NCI-H1694 (cell line): ENCODE results near the gene HS6ST1.
"Not testable (repeated sequence)": the region's sequence is repeated elsewhere in the genome, so short reads cannot be mapped to it uniquely, and the experiment has no call there.

Experiments
- DNase-seq: peaks from one replicate; lab custom pipeline; 2025; lab: John Stamatoyannopoulos, UW

HS6ST1 gene

DNA sequence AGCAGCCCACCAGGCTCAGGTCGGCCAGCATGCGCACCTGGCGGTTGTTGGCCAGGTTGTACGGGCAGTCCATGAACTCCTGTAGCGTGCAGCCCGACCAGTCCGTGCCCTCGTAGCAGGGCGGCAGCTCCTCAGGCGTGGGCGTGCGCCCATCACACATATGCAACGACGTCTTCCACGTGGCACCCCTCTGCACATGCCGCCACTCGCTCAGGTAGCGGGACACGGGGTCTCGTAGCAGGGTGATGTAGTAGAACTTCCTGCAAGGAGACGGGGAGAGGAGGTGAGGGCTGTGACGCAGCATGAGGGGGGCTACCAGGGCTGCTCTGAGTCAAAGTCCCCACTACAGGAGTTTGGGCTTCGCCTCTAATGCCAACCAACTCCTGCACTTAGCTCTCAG lies 50.1 kb downstream of the HS6ST1 start:
- DNase-seq = not testable (repeated sequence)

DNA sequence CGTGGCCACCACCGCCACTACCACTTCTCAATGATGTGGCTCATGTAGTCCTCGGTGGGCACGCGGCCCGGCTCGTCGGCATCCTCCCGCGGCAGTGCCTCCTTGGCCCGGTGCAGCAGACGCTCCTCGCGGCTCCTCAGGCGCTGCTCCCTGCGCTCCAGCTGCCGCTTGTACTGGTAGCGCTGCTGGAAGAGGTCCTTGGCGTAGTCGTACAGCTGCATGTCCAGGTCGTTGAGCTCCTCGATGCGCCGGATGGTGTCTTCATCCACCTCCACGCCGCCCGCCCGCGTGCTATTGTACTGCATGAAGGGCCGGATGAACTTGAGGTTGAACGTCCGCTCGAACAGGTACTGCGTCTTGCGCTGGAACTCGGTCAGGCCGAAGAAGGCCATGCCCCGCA lies 50.5 kb downstream of the HS6ST1 start:
- DNase-seq = not testable (repeated sequence)

DNA sequence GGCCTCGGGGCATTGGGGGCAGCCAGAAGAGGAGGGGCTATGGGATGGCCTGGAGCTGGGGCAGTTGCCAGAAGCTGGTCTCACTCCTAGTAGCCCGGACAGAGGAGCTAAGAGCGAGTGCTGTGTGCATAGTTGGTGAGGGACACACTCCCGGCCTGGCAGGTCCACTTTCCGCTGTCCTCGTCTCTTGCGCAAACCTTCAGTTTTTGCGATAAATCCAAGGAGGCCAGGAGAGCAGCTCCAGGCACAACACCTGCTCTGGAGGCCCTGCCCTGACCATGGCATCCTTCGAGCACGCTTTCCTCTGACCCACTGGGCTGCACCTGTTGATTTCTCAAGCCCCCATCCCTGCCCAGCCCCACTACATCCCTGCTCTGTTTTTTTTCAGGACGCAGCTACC lies 51.0 kb downstream of the HS6ST1 start:
- DNase-seq = not testable (repeated sequence)

DNA sequence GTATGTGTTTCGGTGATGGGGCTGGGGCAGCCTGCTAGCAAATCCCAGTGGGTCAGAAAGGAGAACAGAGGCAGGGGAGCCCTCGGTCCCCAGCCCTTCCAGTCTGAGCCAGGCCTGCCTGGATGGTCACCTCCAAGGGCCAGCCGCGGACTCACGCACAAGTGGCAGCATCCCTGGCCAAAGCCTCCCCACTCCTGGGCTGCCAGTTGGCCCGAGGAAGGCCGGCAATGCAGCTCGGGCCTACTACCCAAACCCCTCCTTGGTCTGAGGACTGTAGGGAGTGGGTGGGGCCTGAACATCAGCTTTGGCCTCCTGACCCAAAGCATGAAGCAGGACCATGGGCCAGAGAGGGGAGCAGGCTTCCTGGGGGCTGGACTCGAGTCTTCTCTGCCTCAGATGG lies 51.5 kb downstream of the HS6ST1 start:
- DNase-seq = not testable (repeated sequence)

DNA sequence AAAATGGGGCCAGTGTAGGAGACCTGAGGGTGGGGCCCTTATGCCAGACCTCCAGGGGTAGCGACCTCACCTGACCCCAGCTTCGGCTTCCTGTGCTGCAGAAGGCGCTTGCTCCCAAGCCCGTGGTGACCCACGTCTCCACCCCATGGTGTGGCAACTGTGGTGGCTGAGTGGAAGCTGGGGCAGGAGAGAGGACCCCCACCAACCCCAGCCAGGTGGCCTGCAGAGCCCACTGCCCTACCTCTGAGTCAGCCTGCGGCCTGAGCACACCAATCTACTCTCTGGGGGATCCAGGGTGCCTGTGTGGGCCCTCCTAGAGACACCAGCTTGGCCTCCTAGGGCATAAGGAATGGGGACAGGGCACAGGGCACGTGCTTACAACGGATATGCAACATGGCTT lies 52.2 kb downstream of the HS6ST1 start:
- not testable (repeated sequence) for DNase-seq

DNA sequence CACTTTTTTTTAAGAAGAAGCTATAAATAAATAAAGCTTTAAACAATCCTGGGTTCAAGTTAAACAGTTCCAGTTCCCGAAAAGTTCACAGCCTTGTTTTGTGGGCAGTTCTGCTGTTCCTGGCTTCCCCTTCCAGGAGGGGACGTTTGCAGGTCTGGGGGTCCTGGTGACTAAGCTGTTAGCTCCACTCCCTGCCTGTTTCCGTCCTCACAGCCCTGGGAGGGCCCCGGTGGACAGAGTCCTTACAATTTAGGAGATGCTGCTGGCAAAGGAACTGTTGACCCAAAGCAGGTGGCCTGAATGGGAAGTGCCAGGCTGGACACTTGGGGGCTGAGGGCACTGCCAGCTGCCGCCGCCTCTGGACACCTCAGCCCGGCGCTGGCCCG lies 53.1 kb downstream of the HS6ST1 start:
- DNase-seq = not testable (repeated sequence)

DNA sequence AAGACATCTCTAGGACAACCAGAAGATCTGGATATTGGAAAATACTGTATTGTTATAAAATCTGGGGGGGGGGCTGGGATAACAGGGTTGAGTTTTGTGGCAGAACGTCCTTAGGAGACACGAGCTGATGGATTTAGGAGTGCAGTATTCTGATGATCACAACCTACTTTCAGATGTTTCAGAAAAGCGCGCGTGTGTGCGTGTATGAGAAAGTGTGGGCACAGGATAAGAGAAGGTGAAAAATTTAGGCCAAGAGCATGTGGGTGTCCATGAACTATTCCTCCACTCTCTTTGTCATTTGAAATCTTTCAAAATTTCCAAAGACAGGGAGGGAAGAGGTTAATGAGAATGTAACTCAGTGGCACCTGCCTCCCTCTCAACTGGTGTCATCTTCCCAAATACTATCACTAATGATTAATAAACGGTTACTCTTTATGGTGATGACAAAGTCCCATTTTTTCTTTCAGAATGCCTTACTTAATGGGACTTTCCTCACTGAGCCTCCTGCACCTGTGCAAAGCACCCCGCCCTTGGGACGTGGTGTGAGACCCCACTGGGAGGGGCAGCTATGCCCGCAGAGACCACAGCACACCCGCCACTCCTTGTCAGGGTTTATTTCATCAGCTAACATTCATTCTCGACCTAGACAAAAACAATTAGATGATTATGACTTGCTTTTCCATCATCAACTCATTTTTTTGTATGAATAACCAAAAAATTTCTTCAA lies 53.6 kb downstream of the HS6ST1 start:
- DNase-seq = no peak

DNA sequence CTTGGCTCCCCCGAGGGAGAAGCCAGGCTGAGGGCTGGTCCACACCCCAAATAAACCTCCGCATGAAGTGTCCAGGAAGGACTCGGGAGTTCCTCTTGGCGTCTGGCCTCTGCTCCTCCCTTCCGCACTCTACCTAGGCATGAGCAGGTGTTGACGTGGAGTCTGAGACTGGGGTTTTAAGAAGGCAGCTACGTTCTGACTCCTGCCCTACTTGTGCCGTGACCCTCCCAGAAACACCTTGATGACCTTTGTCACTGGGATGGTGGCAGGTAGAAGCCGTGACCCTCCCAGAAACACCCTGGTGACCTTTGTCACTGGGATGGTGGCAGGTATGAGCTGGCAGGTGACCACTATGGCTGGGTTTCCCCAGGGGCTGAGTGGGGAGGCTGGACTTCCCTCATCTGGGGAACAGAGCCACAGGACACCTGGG lies 54.8 kb downstream of the HS6ST1 start:
- no peak for DNase-seq

DNA sequence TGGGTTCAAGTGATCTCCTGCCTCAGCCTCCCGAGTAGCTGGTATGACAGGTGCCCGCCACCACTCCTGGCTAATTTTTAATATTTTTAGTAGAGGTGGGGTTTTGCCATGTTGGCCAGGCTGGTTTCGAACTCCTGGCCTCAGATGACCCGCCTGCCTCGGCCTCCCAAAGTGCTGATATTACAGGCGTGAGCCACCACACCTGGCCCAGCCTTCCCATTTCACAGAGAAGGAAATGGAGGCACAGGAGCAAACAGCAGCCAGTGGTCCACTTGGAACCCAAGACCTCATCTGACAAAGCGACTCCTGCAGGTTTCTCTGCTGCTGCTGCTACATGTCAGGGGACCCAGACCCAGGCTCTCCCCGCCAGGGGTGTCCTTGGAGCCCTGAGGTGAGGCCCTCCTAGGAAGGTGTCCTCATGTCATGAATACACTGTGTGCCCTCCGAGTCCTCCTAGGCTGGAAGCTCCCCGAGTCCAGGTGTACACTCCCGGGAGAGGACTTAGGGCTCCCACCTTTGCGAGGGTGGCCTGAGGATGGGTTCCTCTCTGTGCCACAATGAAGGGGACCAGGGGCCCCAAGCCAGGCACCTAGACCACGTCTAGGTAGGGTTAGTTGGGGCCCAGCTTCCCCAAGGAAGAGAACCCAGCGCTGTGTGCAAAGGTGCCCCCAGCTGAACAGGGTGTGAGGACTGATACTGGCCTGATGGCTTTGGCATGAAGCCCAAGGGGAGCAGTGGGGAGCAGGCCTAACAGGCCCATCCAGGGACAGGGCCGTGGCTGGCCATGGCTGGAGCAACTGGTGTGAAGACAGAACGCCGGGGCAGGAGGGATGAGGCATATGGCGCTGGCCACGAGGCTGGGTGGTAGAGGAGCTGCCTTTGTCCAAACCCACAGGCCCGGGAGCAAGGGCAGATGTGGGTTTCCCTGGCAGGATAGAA lies 56.1 kb downstream of the HS6ST1 start:
- DNase-seq = no peak

DNA sequence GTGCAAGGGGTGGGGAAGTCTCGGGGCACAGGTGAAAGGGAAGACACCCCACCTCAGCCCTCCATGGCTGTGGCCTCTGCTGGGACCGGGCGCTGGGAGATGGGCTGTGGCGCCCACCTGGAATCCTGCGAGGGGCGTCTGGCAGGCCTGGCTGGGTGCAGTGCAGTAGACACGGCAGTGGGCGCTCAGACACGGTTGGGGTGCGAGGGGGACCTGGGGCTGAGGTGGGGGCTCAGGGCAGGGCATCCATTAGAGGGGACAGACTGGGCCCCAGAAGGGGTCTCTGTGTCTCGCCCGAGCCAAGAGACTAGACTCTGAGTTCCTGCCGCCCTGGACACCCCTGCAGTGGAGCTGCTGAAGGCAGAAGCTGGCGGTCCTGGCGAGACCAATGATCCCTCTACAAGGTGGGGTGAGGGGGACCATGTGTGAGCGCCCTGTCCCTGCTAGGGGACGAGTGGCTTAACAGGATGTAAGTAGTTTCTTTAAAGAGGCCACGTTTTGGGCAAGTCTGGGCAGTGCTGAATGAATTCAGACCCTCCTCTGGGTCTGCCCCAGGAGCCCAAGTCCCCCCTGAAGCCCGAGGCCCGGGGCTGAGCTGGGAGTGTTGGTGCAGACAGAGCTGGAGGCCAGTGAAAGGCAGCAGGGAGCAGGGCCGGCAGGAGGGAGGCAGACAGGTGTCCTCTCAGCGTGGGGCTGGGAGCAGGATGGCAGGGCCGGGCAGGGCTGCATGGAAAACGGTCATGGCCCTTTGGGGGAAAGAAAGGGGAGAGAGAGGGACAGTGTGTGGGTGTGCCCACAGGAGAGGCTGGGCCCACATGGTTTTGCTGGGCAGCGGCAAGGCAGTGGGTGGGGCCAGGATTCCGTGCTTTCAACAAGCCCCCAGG lies 57.2 kb downstream of the HS6ST1 start:
- DNase-seq = no peak

DNA sequence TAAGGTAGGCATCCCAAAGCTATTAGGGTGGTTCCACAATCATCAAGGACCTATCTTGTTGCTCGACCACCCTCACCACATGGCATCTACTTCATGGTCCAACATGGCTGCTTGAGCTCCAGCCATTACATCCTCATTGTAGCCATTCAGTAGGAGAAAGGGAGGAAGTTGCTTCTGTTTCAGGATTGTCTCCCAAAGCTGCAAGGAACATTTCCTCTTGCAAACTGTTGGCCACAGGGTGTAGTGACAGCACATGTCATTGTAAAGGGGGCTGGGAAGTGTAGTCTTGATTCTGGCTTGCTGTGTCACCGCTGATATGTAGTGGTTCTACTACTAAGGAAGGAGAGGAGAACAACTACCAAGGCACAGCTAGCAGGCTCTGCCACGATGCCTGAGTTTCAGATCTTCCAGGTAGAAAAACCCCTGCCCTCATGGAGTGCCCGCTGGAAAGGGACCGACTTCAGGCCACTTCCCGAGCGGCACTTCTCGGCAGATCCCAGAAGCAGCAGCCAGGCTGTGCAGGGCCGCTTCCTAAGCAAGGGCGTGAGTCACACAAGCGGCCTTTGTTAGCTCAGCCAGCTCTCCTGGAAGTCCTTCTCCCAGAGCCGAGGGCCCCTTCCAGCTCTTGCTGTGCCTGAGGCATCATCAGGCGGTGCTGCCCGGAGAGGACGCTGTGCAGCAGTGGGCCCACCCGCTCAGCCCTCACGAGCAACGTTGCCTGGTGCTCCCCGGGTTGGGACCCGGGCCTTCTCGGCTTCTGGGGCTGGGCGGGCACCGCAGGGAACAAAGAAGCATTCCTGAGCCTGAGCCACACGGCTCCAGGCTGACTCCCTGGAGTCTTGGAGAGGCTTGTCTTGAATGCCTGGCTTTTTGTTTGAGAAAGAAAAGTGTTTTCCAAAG lies 58.2 kb downstream of the HS6ST1 start:
- no peak for DNase-seq

DNA sequence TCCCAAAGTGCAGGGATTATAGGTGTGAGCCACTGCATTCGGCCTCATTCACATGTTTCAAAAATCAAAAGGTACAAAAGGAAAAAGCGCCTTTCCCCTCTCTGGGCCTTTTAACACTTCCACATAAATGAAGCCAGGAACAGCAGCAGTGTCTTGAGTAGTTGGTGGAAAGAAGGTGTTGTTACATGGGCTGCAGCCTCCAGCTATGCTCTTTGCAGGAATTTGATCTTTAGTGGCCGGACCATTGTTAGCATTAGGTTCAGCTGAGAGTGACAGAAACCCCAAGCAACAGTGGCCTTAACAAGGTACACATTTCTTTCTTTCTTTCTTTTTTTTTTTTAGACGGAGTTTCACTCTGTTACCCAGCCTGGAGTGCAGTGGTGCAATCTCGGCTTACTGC lies 59.1 kb downstream of the HS6ST1 start:
- DNase-seq = no peak

DNA sequence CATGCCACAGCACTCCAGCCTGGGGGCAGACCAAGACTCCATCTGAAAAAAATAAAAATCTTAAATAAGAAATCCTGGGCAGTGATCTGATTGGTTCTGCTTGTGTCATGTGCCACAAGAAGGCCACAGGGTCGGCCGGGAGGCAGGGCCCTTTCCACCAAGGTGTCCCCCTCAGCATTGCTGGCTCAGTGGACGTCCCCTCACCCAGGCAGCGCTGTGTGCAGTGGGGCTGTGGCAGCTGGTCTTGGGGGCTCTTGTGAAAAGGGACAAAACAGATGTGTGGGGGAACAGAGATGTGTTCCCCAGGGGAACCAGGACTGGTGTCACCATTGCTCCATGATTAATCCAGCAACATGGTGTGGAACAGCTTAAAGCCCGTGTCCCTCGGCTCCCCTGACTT lies 60.5 kb downstream of the HS6ST1 start:
- DNase-seq = no peak

DNA sequence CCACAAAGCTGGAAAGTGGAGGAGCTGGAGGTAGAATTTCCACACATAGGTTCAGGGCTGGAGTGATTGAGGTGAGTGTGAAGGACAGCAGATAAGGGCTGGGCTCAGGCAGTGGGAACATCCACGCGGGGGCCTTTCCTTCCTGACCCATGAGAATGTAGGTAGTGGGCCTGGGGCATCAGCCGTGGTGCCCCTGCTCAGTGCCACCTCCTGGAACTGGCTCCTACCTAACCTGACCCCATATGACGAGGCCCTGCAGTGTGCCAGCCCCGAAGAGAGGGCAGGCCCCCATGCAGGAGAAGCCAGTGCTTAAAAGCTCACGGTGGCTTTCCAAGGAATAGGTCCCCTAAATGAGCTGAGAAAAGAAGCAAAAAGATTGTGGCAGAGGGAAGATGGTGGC lies 66.2 kb downstream of the HS6ST1 start:
- DNase-seq = no peak

DNA sequence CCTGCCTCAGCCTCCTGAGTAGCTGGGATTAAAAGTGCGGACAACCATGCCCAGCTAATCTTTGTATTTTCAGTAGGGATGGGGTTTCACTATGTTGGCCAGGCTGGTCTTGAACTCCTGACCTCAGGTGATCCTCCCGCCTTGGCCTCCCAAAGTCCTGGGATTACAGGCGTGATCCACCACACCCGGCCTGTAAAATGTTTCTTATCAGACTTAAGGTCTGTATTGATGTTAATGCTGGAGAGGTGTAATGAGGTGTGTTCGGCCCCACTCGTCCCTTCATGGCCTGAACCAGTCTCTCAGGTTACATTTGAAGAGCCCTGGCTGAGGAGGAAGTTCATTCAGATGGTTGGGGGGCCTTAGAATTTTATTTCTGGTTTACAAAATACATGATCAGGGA lies 66.6 kb downstream of the HS6ST1 start:
- not testable (repeated sequence) for DNase-seq

DNA sequence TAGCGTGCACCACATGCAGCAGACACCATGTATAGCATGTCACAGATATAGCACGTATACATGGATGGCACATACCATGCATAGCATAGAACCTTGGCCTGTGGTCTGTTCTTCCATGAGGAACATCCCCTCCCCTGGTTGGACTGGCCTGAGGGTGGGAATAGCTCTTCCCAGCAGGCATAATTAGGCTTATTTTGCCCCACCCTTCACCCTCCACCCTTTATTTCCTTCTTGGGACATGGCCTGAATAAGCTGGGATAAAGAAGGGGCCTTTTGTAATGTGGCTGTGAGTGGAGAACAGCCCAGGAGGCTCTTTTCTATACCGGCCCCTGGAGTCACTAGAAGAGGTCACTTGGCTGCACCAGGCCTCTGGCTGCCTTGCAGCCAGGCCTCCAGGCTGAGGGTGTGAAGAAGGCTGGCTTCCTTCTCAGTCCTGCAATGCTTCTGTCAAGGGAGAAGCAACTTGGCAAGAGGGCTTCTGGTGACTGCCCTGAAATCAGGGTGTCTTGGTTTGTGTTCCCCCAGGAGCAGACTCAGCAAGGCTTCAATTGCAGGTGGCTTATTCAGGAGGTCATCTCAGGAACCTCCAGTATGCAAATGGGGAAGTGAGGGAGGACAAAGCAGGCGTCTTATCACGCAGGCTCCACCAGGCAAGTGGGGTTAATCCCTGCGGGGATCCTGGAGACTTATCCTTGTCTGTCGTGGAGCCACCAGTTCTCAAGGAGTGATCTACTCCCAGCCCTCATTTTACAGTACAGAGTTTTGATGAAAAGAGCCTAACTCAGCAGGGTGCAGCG lies 68.2 kb downstream of the HS6ST1 start:
- no peak for DNase-seq

DNA sequence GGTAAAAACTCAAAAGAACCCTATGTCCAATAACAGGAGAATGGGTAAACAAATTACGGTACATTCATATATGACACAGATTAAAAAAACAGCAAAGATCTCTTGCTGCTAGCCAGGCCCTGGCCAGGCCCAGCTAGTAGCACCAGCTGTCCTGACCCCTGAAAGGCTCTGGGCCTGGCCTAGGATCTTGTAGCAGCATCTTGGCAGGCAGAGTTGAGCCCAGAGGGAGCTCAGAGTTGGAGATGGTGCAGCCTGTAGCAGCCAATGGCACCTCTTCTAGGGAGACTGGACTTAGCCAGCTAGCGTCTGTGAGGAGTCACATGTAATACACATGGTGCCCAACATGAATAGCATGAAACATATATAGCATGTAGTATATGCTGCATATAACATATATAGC lies 69.1 kb downstream of the HS6ST1 start:
- no peak for DNase-seq

DNA sequence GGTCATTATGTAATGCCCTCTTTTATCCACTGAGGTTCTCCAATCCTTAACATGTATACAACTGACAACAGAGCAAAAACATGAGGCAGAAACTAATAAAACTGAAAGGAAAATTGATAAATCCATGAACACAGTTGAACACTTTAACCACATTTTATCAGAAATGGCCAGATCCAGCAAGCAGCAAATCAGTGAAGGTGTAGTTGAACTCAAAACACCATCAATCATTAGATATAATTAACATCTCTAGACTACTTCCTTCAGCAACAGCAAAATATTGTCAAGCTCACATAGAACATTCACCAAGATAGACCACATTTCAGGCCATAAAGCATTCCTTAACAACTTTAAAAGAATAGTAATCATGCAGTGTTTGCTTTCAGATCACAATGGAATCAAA lies 72.9 kb downstream of the HS6ST1 start:
- DNase-seq = no peak

DNA sequence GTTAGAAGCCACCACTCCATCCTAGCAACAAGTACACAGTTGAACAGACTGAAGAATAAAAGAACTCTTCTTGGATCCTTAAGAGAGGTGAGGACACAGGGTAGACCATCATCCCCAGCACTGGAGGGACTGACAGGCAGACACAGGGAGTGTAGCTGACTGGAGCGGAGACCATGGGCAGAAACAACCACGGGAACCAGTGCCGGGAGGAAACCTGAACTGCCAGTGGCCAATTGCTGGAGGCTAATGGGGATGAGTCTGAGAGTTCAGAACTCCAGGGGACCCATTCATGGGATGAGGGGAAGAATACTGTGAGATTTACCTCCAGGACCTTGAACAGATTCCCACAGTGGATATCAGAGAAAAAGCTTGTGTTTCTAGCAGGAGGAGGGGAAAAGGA lies 76.8 kb downstream of the HS6ST1 start:
- no peak for DNase-seq
